ENCODE measurements around the gene ZNF557. TPM values are rescaled to one million over a fixed set of nuclear protein-coding genes. Genes with fewer than 3 reads are reported as not detected.
A peak's percentile ranks its signal among the peaks of the same experiment; 100 is the strongest.

The ZNF557 gene
- total and polyA plus RNA-seq, 8 donors, result 1.7 to 6.6 (median 3.5) TPM

DNA sequence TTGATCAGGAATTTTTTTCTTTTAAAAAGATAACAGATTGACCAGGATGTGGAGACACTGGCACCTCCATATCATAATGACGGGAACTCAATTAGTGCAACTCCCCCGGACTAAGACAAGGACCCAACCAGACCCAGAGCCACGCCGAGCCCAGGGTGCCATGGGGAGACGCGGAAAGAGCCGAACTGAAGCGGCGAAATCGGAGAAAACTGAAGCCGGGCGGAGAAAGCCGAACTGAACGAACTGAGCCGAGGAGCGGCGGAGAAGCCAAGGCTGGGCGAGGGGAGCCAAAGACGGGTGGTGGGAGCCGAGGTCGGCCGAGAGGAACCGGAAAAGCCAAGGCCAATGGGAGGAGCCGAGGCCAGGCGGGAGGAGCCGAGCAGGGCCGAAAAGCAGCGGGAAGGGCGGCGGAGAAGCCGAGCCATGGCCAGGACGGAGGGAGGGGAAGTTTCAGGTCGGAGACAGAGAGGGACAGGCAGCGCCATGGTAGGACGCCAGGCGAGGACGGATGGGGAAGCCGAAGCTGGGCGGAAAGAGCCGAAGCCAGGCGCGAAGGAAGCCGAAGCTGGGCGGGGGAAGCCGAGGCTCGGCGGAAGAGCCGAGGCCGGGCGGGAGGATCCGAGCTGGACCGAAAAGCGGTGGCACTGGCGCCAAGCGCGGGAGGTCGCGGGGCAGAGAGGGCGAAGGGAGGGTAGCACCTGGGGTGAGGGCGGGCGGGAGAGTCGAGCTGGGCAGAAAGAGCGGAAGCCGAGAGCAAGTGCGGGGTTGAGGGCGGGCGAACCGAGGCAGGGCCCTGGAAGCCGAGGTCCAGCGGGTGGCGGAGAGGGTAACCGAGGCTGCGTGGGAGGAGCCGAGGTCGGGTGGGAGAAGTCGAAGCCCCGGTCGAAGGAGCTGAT lies 29.4 kb downstream of the ZNF557 start:
- intact Hi-C loops (cut with DNase I), result no loop called here
- WGBS, 2 donors, result 0 to 1% methylated on average over 75 to 78 of the region's 78 CpGs
- FAIRE-seq (no peak), DNase-seq (peak; percentile 90 to 97 (median 95)), ATAC-seq (peak; percentile 90 to 97 (median 94))
- Histone ChIP-seq H3K4me1 (peaks cover 0 to 14% (median 3%) of the 10 kb centered on the region in 3 donors), H3K9me3 (no peaks in the 10 kb centered on the region), H3K27me3 (no peaks in the 10 kb centered on the region), H3K4me3 (peak overlapping the region; percentile 41 to 69 (median 55)), H3K36me3 (no peaks in the 10 kb centered on the region), H3K27ac (peak overlapping the region; percentile 77 to 96 (median 88))
- TF ChIP-seq, protein P1, sequence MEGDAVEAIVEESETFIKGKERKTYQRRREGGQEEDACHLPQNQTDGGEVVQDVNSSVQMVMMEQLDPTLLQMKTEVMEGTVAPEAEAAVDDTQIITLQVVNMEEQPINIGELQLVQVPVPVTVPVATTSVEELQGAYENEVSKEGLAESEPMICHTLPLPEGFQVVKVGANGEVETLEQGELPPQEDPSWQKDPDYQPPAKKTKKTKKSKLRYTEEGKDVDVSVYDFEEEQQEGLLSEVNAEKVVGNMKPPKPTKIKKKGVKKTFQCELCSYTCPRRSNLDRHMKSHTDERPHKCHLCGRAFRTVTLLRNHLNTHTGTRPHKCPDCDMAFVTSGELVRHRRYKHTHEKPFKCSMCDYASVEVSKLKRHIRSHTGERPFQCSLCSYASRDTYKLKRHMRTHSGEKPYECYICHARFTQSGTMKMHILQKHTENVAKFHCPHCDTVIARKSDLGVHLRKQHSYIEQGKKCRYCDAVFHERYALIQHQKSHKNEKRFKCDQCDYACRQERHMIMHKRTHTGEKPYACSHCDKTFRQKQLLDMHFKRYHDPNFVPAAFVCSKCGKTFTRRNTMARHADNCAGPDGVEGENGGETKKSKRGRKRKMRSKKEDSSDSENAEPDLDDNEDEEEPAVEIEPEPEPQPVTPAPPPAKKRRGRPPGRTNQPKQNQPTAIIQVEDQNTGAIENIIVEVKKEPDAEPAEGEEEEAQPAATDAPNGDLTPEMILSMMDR (IDR thresholded peaks at IDR 0.05), result no peak

GRCh38 chr19:7099597-7099921 lies 30.1 kb downstream of the ZNF557 start:
- 9% methylated on average over 9 of the region's 9 CpGs for WGBS, 2 donors
- Histone ChIP-seq H3K27me3 (no peaks in the 10 kb centered on the region), H3K4me3 (peak overlapping the region; percentile 41 to 69 (median 55)), H3K9me3 (no peaks in the 10 kb centered on the region), H3K4me1 (peaks cover 0 to 14% (median 3%) of the 10 kb centered on the region in 3 donors), H3K36me3 (no peaks in the 10 kb centered on the region), H3K27ac (peak overlapping the region; percentile 77 to 96 (median 88))
- TF ChIP-seq, protein P1 (IDR thresholded peaks at IDR 0.05), result no peak
- DNase-seq (peak in 2 of 6 donors; percentile 87 to 88), FAIRE-seq (no peak), ATAC-seq (no peak)
- intact Hi-C loops (cut with DNase I), result no loop called here

DNA sequence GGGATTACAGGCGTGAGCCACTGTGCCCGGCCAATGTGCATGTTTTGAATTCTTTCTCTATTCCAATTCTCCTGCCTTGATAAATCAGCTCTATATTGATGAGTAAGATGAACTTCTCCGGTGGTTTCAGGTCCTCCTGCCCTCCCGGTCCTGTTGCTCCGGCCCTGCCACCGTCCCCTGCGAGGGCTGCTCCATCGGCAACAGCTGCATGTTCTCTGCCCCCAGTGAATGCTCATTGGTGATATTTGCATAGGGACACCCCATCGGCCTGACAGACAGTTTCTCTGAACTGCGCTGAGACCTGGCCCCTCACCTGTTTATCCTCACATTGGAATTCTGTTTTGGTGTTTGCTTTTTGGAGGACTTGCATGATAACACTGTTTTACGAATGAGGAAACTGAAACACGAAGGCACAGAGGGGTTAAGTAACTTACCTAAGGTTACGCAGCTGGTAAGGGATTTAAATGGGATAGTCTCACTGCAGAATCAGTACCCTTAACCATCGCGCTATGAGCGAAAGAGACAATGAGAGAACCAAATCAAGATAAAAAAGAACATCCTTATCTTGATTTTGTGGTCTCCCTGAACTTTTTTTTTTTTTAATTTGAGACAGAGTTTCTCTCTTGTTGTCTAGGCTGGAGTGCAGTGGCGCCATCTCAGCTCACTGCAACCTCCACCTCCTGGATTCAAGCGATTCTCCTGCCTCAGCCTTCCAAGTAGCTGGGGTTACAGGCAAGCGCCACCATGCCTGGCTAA lies 32.2 kb downstream of the ZNF557 start:
- H3K36me3 ChIP-seq, result no peaks in the 10 kb centered on the region
- H3K9me3 ChIP-seq, result no peaks in the 10 kb centered on the region
- H3K27me3 ChIP-seq, result no peaks in the 10 kb centered on the region
- 22 to 24% methylated on average over 19 of the region's 19 CpGs for WGBS, 2 donors
- TF ChIP-seq, protein P1 (IDR thresholded peaks at IDR 0.05), result no peak
- intact Hi-C loops (cut with DNase I), result loop anchor here in 1 of 3 donors (5.0 kb wide), 1 partner anchor 241 kb away; no protein-coding TSS in a partner anchor
- DNase-seq (no peak), ATAC-seq (no peak), FAIRE-seq (no peak)
- peaks cover 0 to 14% (median 3%) of the 10 kb centered on the region in 3 donors for H3K4me1 ChIP-seq
- H3K27ac ChIP-seq, result no peak overlapping the region
- H3K4me3 ChIP-seq, result no peak overlapping the region

DNA sequence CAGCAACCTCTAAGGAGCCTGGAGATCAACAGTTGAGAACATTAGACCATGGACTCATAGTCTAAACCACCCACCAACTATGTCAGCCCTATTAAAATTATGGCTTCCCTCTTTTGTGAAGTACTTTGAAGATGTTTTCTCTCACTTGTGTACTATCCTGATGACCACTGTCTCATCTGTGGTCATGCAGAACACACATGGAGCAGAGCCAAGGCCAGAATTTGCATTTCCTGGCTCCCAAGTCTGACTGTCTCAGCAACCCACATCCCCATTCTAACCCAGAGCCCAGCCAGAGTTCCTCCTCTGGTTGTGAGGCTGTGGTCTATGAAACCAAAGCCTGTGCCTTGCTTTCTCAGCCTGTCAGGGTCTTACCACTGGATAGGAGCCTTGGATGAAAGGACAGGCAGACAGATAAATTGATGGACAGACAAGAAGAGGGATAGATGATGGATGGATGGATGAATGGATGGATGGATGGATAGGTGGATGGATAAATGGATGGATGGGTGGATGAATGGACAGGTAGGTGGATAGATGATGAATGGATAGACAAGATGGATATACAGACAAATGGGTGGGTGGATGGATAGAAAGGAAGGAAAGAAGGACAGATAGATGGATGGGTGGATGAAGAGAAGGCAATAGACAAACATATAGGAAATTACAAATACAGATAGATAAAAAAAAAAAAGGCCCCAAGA lies 35.4 kb downstream of the ZNF557 start:
- Histone ChIP-seq H3K4me3 (no peak overlapping the region), H3K36me3 (no peaks in the 10 kb centered on the region), H3K27me3 (no peaks in the 10 kb centered on the region), H3K4me1 (peaks cover 0 to 10% (median 1%) of the 10 kb centered on the region in 3 donors), H3K9me3 (no peaks in the 10 kb centered on the region), H3K27ac (no peak overlapping the region)
- intact Hi-C loops (cut with DNase I), result loop anchor here in 1 of 3 donors (5.0 kb wide), 1 partner anchor 237 kb away; no protein-coding TSS in a partner anchor
- ATAC-seq, result peak in 2 of 4 donors; percentile 15 to 43
- TF ChIP-seq, protein P1 (IDR thresholded peaks at IDR 0.05), result no peak
- no peak for FAIRE-seq
- peak in 1 of 6 donors; percentile 49 for DNase-seq

All from pancreas (tissue), 10 donors.